GM21576 (cell line): ENCODE data around the gene SRRM4.
"Not testable (repeated sequence)": the region's sequence is repeated elsewhere in the genome, so short reads cannot be mapped to it uniquely, and the experiment has no call there.

ENCODE experiments used
- ATAC-seq: cut with Tn5 transposase; IDR thresholded peaks from one replicate; pipeline ENCODE4 v1.9.1; 2021; ENCODE audit warnings: mild to moderate bottlenecking, moderate library complexity; ENCODE audit not compliant: unreplicated experiment

SRRM4 gene

GRCh38 chr12:118981285-118982211, at the start of gene SRRM4:
SRRM4 (plus strand) TSS chr12:118981541; CDS start chr12:118981883, 342 bp downstream.
- no peak for ATAC-seq

GRCh38 chr12:118946256-118946655, 35.1 kb upstream of the SRRM4 start:
- ATAC-seq = no peak

DNA sequence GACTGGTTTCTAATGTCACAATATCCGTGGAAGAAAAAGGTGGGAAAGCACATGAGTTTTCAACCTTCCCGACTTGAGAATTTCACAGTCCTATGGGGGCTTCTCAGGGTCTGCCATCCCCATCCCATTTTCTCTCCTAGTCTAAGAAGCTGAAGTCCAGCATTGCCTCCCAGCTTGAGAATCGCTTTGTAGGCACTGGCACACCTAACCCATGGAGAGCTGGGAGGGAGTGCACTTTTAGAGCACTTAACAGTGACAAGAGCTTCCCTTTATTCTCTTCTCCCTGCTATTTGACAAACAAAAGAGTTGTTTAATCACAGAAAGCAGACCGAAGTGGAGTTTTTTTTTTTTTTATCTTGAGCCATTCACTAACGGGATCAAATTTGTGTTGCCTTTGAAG, 22.8 kb upstream of the SRRM4 start:
- ATAC-seq = no peak

- no peak for ATAC-seq
These were observed 22.0 kb upstream of the SRRM4 start for GRCh38 chr12:118959348-118959747.

- ATAC-seq = no peak
These were observed 21.3 kb upstream of the SRRM4 start for GRCh38 chr12:118959985-118960560.

DNA sequence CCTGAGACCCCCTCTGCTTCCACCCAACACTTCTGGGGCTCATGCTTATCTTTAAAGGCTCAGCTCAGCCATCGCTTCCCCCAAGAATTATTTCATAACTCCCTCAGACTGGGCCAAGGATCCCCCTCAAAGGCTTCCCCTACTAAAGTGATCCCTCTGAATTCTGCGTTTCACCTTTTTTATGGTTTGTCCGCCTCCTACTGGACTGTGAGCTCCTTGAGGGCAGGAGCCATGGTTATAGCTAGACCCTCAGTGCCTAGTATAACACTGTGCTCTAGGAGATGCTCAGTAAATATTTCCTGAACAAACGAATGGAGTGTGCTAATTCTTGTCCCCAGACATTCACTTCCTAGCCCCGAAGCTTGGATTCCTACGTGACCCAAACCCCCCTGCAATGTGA, 20.5 kb upstream of the SRRM4 start:
- ATAC-seq = no peak

DNA sequence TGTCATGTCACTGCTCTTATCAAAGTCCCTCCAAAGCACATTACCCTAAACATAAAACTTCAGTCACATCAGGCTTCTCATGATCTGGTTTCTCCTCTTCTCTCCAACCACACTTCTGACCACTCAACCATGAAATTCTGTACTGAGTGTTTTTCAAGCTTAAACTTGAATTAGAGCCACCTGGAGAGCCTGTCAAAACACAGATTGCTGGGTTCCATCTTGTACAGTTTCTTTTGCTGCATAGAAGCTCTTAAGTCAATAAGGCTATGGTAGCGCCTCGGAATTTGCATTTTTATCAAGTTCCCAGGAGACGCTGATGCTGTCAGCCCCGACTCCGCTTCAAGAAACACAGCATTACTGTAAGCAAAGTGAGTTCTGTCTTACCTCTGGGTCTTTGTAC, 16.4 kb upstream of the SRRM4 start:
- no peak for ATAC-seq

- ATAC-seq = no peak
These were observed 10.5 kb upstream of the SRRM4 start for GRCh38 chr12:118970856-118971255.

DNA sequence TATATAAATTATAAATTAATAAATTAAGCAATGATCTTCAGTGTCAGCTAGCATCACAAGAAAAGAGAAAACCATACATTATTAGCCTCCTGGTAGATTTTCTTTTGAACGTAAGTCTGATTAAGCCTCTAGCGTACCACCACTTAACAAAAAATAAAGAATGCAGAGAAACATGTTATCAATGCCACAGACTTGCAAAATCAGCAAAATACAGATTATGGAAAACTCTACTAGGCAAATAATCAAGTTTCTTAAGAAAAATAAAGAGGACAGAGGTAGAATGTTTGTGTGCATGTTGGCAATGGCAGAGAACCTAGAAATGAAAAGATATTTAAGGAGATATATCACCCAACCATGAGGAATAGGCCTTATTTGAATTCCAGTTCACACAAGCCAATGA, 8.4 kb upstream of the SRRM4 start:
- ATAC-seq = no peak

DNA sequence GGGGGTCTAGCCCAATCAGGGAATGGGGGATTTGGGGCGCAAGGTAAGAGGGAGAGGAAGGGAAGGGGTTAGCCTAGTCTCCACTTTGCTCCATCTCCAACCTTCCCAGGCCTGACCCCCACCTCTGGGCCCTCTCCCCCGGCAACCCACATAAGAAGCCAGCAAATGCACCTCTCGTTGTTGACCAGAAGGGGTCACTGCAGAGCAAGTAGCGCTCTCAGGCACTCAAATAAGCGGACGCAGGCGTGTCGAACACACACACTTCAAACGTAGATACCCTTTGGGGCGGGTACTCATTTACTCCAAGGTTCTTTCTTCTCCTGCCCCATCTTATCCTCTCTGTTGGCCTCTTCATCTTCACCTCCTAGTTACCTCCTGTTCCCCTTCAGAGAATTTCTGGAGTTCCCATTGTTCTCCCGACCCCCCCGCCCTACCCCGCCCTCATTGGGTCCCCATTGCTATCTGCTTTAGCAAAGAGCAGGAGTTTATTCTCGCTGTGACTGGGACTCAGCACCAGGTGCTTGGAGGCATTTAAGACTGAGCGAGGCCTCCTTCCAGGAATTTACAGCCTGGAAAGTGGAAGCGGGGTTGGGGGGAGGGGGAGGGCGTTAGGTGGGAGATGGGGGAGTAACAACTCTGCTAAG, 1.5 kb upstream of the SRRM4 start:
- ATAC-seq = no peak

DNA sequence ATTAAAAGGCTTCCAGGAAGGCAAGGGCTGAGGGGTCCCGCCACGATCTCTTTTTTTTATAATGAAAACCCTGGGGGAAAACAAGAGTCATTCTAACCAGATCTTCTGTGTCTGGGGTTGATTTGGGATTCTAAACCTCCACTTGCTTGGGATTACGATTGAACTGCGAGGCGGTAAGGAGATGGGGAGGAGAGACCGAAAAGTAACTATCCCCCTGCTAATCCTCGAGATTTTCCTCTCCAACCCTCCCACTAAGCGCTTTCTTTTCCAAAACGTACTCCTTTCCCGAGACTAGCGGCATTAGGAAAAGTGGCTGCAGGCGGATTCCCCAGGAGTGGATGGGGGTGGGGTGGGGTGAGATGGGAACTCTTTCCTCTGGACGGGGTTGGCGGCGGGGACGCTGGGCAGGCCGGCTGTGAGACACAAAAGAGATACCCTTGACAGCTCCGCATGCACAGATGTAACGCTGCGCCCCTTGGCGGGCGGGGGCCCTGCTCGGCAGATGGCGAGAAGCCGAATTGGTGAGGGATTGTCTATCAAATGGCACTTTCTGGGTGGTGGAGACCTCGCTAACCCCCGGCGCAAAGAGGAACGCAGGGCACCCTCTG, 830 bp upstream of the SRRM4 start:
- no peak for ATAC-seq

GRCh38 chr12:118982302-118982701, 961 bp downstream of the SRRM4 start:
- no peak for ATAC-seq

DNA sequence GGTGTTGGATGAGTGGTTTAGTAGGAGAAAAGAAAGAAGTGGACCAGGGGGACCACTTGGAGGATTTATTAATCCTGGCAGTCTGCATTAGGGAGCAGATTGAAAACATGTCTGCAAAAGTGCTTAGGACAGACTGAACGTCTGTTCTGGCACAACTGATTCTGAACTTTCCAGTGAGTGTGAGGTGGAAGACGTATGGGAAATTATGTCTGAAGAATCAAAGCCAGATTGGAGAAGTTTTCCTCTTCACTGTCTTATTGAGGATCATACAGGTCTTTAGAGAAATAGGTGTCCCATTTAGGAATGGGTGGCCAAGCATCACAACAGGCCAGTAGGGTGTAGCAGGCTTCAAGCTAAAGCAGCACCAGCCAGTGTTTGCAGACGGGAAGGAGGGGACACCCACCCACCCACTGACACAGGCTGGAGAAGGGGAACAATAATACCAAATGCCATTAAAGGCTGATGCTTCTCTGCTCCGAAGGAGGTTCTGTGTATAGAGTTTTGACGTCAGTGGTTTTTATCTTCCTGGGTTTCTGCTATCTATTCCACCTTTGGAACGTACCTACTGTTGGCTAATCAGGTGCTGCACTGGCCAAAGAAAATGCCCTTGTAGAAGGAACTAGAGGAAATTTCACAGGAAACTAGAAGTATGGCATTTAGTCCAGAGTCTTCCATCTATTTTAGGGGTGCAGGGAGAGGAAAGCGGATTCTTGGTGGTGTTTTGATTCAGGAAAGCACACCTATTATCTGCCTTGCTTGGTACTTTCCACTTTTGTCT, 1.8 kb downstream of the SRRM4 start:
- ATAC-seq = no peak

DNA sequence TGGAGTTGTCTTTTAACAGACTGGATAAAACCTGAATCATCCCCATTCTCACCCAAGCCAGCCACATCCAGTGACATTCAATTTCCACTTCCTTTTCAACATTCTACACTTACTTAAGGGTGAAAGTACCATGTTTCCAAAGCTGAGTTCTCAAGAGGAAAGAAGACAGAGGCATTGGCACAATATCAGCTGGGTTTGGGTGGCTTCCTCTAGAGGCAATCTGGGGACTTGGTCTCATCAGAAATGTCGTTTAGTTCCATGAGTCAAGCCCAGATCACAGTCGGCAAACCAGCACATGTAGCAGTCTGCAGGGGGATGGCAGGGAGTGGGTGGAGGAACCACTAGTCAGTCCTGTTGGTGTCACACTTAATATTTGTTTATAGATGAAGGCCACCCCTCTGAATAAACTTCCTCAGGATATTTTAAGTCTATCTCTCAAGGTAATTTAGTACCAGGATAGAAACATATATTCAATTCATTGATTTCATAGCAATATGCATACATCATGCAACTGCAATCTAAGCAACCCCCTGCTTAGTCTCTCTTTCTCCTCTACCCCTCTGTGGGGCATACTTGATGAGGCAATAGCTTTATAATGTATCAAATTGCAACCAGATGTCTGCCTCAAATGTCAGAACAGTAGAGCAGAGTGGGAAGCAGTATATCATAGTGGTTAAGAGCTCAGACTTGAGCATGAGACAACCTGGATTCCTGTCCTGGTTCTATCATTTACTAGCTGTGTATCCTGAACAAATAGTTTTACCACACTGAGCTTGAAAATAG, 3.0 kb downstream of the SRRM4 start:
- no peak for ATAC-seq

DNA sequence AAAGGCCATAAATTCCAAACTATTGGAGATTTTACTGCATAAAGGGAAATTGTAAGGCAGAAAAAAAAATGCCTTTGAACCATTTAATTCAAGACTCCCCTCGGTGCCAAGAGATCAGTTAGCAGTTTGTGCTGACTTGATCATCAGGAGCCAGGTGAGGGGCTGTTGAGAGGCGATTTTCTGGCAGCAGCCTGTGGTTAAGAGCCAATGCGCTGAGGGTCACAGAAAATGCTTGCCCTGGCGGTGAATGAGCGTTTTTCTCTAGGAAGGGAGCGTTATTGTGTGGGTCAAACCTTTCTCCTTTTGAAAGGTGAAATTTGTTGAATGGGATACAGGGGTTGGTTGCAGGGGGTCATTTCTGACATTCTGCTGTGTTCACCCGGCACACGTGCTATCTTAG, 4.7 kb downstream of the SRRM4 start:
- no peak for ATAC-seq

- no peak for ATAC-seq
These were observed 17.8 kb downstream of the SRRM4 start for GRCh38 chr12:118999107-118999506.

DNA sequence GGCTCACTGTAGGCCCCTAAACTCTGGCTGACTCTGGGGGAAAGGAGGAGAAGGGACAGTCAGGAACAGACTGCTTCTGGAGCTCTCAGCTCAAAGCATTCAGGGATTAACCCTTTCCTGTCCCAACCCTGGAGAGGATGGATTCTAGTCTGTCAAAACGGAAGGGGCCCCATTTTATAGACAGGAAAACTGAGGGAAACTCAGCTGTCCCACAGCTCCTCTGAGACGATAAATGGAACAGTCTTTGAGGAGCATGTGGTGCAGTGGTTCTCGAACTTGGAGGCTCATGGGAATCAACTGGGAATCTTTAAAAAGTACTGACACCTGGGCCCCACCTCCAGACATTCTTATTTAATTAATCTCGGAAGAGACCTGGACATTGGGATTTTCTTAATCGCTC, 23.7 kb downstream of the SRRM4 start:
- no peak for ATAC-seq

GRCh38 chr12:119005913-119006312, 24.6 kb downstream of the SRRM4 start:
- ATAC-seq = no peak

DNA sequence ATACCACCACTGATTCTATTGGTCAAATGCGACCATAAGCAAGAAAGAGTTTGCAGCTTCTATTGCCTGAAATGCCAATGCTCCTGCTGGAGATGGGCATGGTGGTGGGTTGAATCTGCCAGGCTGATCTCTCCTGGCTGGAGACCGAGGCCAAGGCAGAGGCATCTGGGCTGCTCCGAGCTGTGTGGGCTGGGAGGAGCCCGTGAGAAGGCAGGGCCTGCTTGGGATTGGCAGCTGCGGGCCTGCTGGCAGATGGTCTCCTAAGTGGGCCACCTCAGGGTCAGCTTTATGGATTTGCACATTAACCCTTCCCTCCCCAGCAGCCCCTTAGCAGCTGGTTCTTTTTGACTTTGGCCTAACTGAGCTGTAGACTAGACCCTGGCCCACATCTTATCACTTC, 25.4 kb downstream of the SRRM4 start:
- ATAC-seq = no peak

GRCh38 chr12:119008273-119008672, 26.9 kb downstream of the SRRM4 start:
- ATAC-seq = not testable (repeated sequence)
